ENCODE data around the gene SRGAP3.
A peak's percentile ranks its signal among the peaks of the same experiment; 100 is the strongest.

SRGAP3 gene

DNA sequence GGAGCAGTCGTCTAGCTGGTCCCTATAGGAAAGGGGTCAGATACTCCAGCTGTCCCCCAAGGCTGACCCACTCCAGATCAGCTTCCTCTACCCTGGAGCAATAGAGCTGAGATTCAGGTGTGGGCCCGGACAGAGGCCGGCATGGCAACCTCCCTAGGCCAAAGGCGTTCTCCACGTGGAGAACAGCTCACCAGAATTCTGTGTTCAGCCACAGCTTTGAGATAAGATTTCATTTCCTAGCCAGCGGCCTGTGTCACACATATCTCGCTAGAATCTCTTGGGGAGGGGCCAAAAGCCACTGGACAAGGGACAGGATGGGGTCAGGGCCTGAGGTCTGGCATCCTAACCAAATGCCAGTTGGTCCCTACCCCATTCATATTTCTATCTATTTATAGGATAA, 20.1 kb downstream of the SRGAP3 start:
- no peak for DNase-seq

DNA sequence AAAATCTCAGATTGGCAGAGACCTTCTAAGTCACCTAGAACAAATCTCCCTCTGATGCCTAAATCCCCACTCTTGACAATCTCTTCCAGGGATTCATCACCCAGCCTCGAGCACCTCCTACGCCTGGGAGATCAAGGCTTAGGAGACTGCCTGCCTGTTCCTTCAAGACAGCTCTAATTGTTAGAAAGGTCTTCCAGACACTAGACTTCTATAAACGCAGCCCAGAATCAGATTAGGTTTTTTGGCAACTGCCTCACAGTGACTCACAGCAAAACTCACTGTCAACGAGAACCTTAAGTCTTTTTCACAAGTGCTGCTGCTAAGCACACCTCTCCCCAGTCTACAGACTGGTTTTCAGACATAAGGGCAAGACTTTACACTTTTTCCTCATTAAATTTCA, 23.1 kb downstream of the SRGAP3 start:
- peak in 7 of 58 donors; percentile 4 to 51 (median 13) for DNase-seq

DNA sequence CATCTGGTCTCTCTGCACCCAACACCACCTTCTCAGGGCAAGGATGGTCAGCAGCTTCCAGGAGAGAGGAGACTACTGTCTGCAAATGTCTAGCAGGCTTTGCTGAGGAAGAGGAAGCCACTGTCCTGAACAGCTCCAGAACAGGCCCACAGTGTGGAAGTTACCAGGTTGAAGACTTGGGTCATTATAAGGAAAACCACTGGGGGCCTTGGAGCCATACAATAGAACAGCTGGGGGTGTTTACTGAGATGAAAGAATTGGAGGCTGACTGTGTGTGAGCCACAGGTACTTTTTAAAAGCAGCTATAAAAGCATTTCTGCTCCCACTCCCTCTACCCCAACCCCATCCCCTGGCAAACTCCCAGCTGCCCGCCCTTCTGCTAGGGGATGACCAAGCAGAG, 24.2 kb downstream of the SRGAP3 start:
- DNase-seq, result no peak

DNA sequence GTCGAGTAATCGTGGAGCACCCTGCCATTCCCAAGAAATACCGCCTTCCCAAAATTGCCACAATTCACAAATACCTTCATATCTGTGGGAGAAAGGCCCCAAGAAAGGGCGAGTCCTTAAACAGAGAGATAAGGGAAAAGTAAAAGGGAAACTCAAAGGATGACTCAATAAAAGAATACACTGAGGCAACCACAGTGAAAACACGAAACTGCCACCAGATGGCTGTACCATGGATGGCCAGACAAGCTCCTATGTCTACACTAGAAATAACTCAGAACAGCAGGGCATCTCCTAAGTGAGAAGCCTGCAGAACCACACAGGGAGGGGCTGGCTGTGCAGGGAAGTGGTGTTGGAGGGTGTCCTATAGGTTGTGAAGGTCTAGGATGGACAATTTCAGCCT, 25.0 kb downstream of the SRGAP3 start:
- DNase-seq, result peak in 7 of 58 donors; percentile 18 to 40 (median 26)

DNA sequence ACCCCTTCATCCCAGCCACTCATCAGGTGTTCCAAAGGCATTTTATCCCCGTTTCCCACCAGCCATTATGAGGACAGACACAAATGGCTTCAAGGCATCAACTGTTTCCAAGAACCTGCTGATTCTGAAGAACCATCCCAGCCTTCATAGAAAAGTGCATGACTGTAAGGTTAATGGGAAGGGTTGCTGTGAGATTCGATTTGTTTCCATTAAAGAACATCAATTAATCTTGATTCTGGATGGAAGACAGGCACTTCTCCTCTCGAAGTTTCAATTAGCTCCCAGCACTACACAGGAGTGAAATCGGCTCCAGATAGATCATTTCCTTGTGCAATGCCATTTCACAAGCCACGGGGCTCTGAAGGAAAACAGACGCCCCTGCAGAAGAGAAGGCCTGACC, 25.8 kb downstream of the SRGAP3 start:
- no peak for DNase-seq

DNA sequence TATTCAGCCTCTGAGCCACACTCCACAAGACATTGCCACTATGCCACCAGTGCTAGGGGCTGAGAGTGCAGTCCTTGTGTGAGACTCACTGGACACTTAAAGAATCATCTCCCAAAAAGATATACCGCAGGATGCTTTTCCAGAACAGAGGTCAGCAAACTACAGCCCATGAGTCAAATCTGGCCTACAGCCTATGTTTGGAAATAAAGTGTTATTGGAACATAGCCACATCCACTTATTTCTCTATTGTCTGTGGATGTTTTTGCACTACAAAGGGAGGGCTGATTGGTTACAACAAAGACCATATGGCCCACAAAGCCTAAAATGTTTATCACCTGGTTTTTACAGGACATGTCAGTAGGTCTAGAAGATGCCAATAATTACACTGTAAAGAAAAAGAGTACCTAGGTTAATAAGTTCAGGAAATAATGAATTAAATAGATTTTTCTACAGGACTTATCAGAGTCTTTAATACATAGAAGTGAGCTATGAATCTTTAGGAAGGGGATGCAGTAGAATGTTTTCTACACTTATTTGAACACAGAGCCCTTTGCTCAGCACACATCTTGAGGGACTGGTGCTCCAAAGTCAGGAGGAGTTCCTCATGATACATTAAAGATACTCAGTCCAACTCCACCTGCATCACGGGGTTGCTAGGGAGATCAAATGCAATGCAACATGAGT, 26.3 kb downstream of the SRGAP3 start:
- DNase-seq, result no peak

DNA sequence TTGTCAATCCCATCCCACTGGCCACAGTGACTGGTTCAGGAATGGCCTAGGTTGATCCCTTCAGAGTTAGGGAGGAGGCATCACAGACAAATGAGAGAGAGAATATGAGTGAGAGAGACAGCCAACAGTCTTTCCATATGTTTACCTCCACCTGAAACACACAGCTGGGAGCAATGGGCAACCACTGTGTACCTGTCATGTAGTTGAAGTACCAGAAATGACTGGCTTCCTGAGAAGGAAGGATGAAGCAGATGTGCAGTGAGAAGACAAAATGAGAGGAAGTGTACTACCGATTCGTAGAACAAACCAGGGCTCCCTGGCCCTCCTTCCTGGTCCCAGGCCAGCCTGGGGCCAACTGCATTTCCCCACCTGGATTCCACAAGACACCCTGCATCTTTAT, 27.4 kb downstream of the SRGAP3 start:
- no peak for DNase-seq

DNA sequence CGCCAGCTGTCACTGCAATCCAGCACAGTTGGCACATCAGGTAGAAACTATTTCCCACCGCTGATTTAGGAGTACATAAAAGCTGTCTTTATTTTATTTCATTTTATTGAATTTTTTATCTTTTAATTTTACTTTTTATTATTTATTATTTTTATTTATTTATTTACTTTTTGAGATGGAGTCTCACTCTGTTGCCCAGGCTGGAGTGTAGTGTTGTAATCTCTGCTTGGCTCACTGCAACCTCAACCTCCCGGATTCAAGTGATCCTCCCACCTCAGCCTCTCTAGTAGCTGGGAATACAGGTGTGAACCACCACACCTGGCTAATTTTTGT, 31.0 kb downstream of the SRGAP3 start:
- DNase-seq, result no peak

DNA sequence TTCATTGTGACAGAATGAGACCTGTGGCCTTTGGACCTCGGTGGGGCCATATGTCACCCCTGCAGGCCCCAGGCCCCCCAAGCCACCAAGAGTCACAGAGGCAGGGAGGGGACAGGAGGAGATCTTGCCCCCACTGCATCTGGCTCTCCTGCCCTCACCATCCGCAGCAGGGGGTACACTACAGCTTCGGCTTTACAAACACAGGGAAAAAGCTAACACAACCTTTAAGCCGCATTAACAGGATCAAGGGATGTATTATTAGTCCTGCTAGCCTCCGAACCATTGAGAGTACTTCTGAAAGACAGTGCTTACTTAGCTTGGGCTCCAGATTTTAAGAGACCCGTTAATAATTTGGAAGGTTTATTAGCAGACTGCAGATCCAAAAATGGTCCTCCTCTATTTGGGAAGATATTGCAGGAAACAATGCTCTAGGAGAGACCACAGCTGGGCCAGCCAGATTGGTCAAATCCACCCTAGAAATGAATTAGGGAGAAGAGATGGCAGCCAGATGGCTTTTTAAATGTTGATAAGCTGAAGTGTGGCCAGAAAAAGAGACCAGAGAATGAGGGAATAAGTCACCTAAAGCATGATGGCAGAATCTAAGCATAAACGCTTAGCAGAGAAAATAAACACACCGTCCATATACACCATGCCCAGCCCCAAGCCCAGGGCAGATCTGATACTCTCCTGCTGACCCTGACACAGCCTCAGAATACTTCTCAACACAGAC, 31.5 kb downstream of the SRGAP3 start:
- DNase-seq, result no peak

DNA sequence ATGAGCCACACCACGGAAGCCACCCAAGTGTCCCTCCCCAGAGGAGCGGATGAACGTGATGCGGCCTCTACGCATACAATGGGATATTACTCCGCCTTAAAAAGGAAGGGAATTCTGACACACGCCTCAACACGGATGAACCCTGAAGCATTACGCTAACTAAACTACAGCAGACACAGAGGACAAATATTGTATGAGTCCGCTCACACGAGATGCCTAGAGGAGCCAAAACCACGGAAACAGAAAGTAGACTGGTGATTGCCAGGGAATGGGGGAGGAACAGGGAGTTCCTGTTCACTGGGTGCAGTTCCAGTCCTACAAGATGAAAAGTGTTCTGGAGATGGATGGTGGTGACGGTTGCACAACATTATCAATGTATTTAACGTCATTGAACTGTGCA, 32.7 kb downstream of the SRGAP3 start:
- DNase-seq, result peak in 5 of 58 donors; percentile 18 to 38 (median 21)

DNA sequence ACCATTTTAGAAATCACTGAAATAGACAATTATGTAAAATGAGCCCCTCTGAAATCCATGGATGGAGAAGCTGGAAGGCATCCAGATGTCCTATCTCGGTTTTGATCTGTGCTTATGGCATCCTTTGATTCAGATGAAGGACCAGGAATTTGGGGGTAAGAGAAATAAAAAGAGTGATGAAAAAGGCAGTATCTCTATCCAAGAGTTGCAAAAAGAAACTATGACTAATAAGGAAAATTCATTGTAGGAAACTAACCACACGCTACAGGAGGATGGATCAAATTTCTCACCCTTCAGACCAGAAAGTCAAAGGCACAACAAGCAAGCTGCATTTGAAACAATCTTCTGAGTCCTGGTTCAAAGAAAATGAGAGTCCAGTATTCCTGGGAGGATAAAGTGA, 34.8 kb downstream of the SRGAP3 start:
- no peak for DNase-seq

DNA sequence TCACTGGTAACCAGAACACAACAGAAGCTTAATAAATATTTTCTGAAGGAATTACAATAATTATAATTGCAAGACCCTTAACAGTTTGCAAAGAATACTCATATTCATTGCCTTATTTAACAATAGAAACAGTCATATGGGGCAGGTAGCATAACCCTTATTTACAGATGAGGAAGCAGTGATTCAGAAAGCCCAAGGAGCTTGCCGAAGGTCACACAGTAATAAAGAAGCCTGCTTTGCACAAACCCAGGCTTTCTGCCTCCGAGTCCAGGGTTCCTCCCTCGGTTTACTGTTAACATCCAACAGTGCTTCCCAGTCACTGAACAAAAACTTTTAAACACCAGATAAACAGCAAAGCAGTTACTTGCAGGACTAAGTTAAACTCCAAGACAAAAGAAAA, 35.3 kb downstream of the SRGAP3 start:
- DNase-seq, result no peak

DNA sequence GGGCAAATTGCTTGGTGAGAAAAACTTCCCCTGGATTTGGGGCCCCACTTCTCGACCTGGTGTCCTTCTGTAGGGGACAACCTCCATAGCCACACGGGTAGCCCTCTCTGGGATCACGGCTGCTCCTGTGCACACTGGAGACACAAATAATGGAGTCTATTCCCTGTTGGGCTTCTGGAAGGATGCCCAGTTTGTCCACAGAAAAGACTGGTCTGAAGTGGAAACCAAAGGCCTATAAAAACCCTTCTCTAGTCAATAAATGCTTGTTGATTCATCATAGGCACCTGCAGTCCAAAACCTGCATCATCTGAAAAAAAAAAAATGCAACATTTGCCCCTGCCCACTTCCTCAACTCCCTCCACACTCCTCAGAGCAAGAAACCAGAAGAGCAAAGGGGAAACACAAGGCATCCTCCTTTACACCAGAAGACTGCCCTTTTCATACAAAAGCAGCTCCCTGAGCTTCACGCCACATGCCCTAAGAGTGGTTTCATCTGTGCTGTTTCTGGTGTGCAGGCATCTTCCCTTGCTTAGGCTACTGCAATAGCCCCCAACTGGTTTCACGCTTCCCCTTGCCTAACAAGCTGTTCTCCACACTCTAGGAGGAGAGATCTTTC, 36.3 kb downstream of the SRGAP3 start:
- peak in 1 of 58 donors; percentile 7 for DNase-seq

DNA sequence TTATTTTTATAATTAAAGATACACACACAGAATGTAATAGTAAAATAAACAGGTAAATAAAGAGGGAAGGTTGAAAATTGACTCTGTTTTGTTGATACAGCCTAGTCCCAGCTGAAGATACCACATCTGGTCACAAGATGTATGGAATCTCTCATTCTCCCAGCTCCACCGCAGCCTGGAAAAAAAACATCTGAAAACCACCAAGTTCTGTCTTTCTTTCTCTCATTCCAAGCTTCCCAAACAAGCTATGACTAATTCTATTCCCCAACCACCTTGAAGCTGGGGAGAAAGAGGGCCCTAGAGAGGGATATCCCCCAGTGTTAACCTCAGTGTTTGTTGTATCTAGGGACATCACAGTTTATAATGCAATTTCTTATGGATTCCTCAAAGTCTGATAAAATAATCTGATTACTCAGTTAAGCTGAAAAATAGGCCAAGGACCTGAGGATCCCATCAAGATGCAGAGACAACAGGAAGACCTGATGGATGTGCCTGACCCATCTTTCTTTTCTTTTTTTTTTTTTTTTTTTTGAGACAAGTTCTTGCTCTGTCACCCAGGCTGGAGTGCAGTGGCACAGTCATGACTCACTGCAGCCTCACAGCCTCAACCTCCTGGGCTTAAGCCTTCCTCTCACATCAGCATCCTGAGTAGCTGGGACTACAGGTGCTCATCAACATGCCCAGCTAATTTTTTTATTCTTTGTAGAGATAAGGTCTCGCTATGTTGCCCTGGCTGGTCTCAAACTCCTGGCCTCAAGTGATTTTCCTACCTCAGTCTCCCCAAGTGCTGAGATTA, 38.1 kb downstream of the SRGAP3 start:
- no peak for DNase-seq

DNA sequence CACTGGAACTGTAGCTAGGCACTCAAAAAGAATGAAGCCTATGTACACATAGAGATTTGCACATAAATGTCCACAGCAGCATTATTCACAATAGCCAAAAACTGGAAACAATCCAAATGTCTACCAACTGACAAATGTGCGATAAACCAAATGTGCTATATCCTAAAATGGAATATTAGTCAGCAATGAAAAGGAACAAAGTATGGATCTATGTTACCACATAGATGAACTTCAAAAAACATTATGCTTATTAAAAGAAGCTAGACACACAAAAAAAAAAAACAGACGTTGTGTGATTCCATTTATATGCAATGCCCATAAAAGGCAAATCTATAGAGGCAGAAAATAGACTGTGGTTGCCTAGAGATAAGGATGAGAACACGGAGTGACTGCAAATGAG, 39.7 kb downstream of the SRGAP3 start:
- no peak for DNase-seq

DNA sequence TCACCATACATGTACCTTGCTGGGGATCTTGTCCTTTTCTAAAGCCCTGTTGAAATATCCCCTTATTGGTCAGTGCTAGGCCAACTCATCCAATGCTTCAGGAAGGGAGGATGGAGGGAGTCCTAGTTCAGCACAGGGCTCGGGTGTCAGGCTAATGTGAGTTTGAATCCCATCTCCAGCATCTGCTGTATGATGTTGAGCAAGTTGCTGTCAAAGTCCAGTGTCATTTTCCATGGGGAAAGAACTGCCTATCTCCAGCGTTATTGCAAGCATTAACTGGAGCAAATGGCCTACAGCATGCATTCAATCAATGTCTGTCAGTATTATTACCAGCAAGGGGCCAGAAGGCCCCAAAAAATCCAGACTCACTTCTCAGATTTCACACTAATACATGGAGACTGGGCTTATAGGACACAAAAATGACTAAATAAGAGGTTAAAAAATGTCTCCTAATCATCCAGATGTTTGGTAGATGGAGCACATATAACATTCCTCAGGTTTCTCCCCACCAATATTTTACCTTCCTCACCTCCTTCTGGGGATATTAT, 40.8 kb downstream of the SRGAP3 start:
- no peak for DNase-seq

DNA sequence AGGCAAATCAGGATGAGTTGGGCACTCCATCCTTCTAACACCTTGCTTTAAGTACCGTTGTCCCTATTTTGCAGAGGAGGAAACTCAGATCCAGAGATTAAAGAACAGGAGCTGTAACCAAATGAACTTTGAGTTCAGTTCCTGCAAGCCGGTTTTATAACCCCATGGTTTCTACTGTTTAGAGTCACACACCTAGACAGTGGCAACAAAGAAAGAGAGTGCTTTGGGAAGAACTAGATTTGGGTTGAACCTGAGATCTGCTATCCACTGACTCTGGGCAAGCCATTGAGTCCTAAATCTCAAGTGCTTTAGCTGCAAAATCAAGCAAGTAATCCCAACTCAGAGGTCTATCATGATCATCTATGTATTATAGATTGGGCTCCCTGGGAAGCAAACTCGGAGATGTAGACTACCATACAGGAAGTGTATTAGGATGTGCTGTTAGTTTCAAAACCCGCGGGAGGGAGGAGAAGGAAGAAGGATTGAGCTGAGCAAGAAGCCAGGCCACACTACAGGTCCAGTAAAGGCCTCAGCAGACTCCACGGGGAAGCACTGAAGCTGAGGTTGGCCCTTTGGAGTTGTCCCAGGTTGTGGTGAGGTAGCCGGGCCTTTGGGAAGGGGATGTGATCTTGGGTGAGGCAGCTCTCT, 42.2 kb downstream of the SRGAP3 start:
- DNase-seq, result no peak

DNA sequence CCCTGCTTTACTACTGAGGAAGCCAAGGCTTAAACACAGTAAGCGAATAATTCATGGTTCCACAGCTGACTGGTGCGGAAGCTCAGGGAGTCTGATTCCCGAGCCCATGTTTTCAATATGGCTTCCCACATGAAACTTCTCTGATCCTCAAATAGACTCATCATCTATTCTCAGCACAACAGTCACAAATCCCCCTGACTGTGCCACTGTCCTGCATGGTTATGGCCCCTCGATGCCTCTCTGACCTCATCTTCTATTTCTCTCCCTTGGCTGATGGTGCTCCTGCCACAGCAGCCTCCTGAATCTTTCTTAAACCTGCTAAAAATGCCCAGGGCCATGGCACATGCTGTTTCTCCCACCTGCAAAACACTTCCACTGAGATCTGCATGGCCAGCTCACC, 43.2 kb downstream of the SRGAP3 start:
- DNase-seq, result no peak

DNA sequence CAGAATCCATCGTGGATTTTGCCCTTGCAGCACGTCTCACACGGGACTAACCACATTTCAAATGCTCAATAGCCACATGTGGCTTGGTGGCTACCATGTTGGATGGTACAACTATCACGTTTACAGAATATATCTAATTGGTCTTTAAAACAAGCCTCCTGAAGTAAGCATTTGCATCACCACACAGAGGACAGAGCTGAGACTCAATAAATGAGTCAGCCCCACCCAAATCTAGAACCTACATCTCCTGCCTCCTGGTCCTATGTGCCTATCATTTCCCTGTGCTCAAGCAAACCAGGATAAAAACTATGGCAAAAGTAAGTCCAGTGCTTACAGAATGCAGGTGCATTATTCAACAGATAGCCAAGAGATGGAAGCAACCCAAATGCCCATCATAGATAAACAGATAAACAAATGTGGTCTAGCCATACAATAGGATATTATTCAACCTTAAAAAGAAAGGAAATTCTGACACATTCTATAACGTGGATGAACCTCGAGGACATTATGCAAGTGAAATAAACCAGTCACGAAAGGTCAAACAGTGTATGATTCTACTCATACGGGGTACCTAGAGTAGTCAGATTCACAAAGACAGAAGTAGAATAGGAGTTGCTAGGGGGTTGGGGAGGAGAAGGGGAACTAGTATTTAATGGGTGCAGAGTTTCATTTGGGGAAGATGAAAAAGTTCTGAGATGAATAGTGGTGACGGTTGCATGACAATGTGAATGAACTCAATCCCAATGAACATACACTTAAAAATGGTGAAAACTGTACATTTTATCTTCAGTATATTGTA, 43.9 kb downstream of the SRGAP3 start:
- no peak for DNase-seq
